Endodermal cell (in vitro differentiated cells): ENCODE data around the gene NIM1K. TPM values are rescaled to one million over a fixed set of nuclear protein-coding genes. Genes with fewer than 3 reads are reported as not detected.

Source experiments
- DNase-seq: peaks from one replicate; pipeline ENCODE4 v3.0.0-alpha.2; 2017
- H3K27ac ChIP-seq: 2 replicates; pipeline ENCODE4 v1.5.1; 2013; ENCODE audit warnings: mild to moderate bottlenecking, low read depth, low read length, moderate library complexity
- H3K27me3 ChIP-seq: 2 replicates; pipeline ENCODE4 v1.6.1; 2013; ENCODE audit warnings: mild to moderate bottlenecking, low read length, moderate library complexity; ENCODE audit not compliant: insufficient read depth, control insufficient read depth, poor library complexity, severe bottlenecking
- H3K36me3 ChIP-seq: 2 replicates; pipeline ENCODE4 v1.7.0; 2013; ENCODE audit warnings: mild to moderate bottlenecking, low read length, moderate library complexity; ENCODE audit not compliant: control insufficient read depth, insufficient read depth
- H3K4me1 ChIP-seq: one replicate; pipeline ENCODE4 v1.7.0; 2013; ENCODE audit warnings: low read length; ENCODE audit not compliant: control insufficient read depth, insufficient read depth
- H3K4me3 ChIP-seq: 2 replicates; pipeline ENCODE4 v1.5.1; 2013; ENCODE audit warnings: mild to moderate bottlenecking, low read length, moderate library complexity
- H3K9ac ChIP-seq: 2 replicates; pipeline ENCODE4 v1.6.1; 2013; ENCODE audit warnings: mild to moderate bottlenecking, low read length, moderate library complexity; ENCODE audit not compliant: poor library complexity, severe bottlenecking; ENCODE audit errors: extremely low read depth
- H3K9me3 ChIP-seq: 2 replicates; pipeline ENCODE4 v1.6.1; 2013; ENCODE audit warnings: mild to moderate bottlenecking, low read length, moderate library complexity; ENCODE audit not compliant: control insufficient read depth
- H3K27ac Mint-ChIP-seq: 2 replicates; pipeline ENCODE4 v1.8.0; 2020; ENCODE audit warnings: mixed read lengths
- H3K27me3 Mint-ChIP-seq: 2 replicates; pipeline ENCODE4 v1.8.0; 2021; ENCODE audit warnings: mild to moderate bottlenecking, mixed read lengths; ENCODE audit not compliant: insufficient read depth
- H3K36me3 Mint-ChIP-seq: 2 replicates; pipeline ENCODE4 v1.8.0; 2020; ENCODE audit warnings: low read depth, mixed read lengths
- H3K4me1 Mint-ChIP-seq: 2 replicates; pipeline ENCODE4 v1.8.0; 2020; ENCODE audit warnings: mixed read lengths
- H3K4me3 Mint-ChIP-seq: 2 replicates; pipeline ENCODE4 v1.8.0; 2020; ENCODE audit warnings: mild to moderate bottlenecking, moderate library complexity, mixed read lengths
- H3K9me3 Mint-ChIP-seq: 2 replicates; pipeline ENCODE4 v1.8.0; 2020; ENCODE audit warnings: mild to moderate bottlenecking, mixed read lengths
- CTCF ChIP-seq: fragments of 200-600 bp; sonication (generic); conservative IDR thresholded peaks from 2 replicates; pipeline ENCODE4 v1.5.0; 2021; ENCODE audit warnings: antibody characterized with exemption, mild to moderate bottlenecking
- WGBS, 2 experiments: methylation state at CpG; one replicate each; pipeline versions ENCODE4 v1.1.5 to v1.1.7; 2013; ENCODE audit warnings: missing lambda C conversion rate in 2 of 2, mixed read lengths in 1 of 2; ENCODE audit not compliant: insufficient coverage in 1 of 2, insufficient read length in 1 of 2; 5-methylcytosine and 5-hydroxymethylcytosine counted together
- total RNA-seq, 2 donors: library from RNA; stranded (reverse); fragmentation: NEBNext Ultra II Directional in 1 of 2; extraction: Animal tissue kit (Norgen Biotek cat#: 25700) in 1 of 2; gene quantifications; 2 replicates in 1 of 2; 3 replicates in 1 of 2; pipeline ENCODE4 v1.2.1, GENCODE V29; 2021

Gene NIM1K
- total RNA-seq, 2 donors from 2014 or later, result not detected

GRCh38 chr5:43251754-43252153 lies 59.7 kb downstream of the NIM1K start:
- Mint-ChIP-seq H3K36me3 (no peaks in the 10 kb centered on the region), H3K4me3 (no peak overlapping the region), H3K27me3 (no peaks in the 10 kb centered on the region), H3K4me1 (peaks cover 6% of the 10 kb centered on the region), H3K9me3 (no peaks in the 10 kb centered on the region), H3K27ac (no peak overlapping the region)
- WGBS, 2 experiments, result 86 to 95% methylated on average over 2 to 5 of the region's 5 CpGs
- H3K9ac ChIP-seq, result no peak overlapping the region
- no peaks in the 10 kb centered on the region for H3K36me3 ChIP-seq
- no peak overlapping the region for H3K4me3 ChIP-seq
- H3K4me1 ChIP-seq, result no peaks in the 10 kb centered on the region
- H3K27ac ChIP-seq, result no peak overlapping the region
- H3K9me3 ChIP-seq, result no peaks in the 10 kb centered on the region
- no peak for DNase-seq
- TF ChIP-seq CTCF, result no peak
- no peaks in the 10 kb centered on the region for H3K27me3 ChIP-seq

- Mint-ChIP-seq H3K27me3 (peaks cover 8% of the 10 kb centered on the region), H3K4me1 (peaks cover 6% of the 10 kb centered on the region), H3K36me3 (no peaks in the 10 kb centered on the region), H3K4me3 (no peak overlapping the region), H3K9me3 (no peaks in the 10 kb centered on the region), H3K27ac (no peak overlapping the region)
- H3K36me3 ChIP-seq, result no peaks in the 10 kb centered on the region
- no peak overlapping the region for H3K4me3 ChIP-seq
- H3K4me1 ChIP-seq, result no peaks in the 10 kb centered on the region
- no peaks in the 10 kb centered on the region for H3K27me3 ChIP-seq
- no peak for TF ChIP-seq CTCF
- H3K9ac ChIP-seq, result no peak overlapping the region
- 94 to 95% methylated on average over 2 of the region's 2 CpGs for WGBS, 2 experiments
- no peak for DNase-seq
- H3K27ac ChIP-seq, result no peak overlapping the region
- H3K9me3 ChIP-seq, result no peaks in the 10 kb centered on the region
Observed at GRCh38 chr5:43255704-43256103, 63.7 kb downstream of the NIM1K start.

- Mint-ChIP-seq H3K4me3 (no peak overlapping the region), H3K9me3 (no peaks in the 10 kb centered on the region), H3K4me1 (peaks cover 6% of the 10 kb centered on the region), H3K36me3 (no peaks in the 10 kb centered on the region), H3K27ac (no peak overlapping the region), H3K27me3 (peaks cover 8% of the 10 kb centered on the region)
- WGBS, 2 experiments, result 78 to 94% methylated on average over 2 of the region's 2 CpGs
- H3K9ac ChIP-seq, result no peak overlapping the region
- H3K9me3 ChIP-seq, result no peaks in the 10 kb centered on the region
- TF ChIP-seq CTCF, result no peak
- DNase-seq, result no peak
- no peaks in the 10 kb centered on the region for H3K27me3 ChIP-seq
- H3K4me3 ChIP-seq, result no peak overlapping the region
- H3K27ac ChIP-seq, result no peak overlapping the region
- H3K4me1 ChIP-seq, result no peaks in the 10 kb centered on the region
- no peaks in the 10 kb centered on the region for H3K36me3 ChIP-seq
Observed at GRCh38 chr5:43256261-43256966, 64.4 kb downstream of the NIM1K start.
